ENCODE results near the gene ARMC9. TPM values are rescaled to one million over a fixed set of nuclear protein-coding genes. Genes with fewer than 3 reads are reported as not detected.
A peak's percentile ranks its signal among the peaks of the same experiment; 100 is the strongest.

The ARMC9 gene
- total RNA-seq, 4 donors from 2014 or later, result 16.8 to 47.6 (median 39.3) TPM

GRCh38 chr2:231272991-231273390 lies 74.6 kb downstream of the ARMC9 start:
- intact Hi-C loops (cut with DNase I; ENCODE audit: low total_unique reads), result no loop called here
- no peak for DNase-seq
- Histone ChIP-seq H3K27ac (peak overlapping the region; percentile 4 to 94), H3K4me3 (no peak overlapping the region), H3K9me3 (no peaks in the 10 kb centered on the region), H3K27me3 (no peaks in the 10 kb centered on the region), H3K36me3 (no peaks in the 10 kb centered on the region), H3K4me1 (no peaks in the 10 kb centered on the region)
- TF ChIP-seq CTCF (IDR thresholded peaks at IDR 0.05) (no peak), POLR2A (IDR thresholded peaks at IDR 0.05) (no peak)

GRCh38 chr2:231276987-231277386 lies 78.6 kb downstream of the ARMC9 start:
- Histone ChIP-seq H3K27ac (no peak overlapping the region), H3K4me1 (no peaks in the 10 kb centered on the region), H3K27me3 (no peaks in the 10 kb centered on the region), H3K9me3 (no peaks in the 10 kb centered on the region), H3K36me3 (no peaks in the 10 kb centered on the region), H3K4me3 (no peak overlapping the region)
- no peak for DNase-seq
- TF ChIP-seq CTCF (IDR thresholded peaks at IDR 0.05) (no peak), POLR2A (IDR thresholded peaks at IDR 0.05) (no peak)
- intact Hi-C loops (cut with DNase I; ENCODE audit: low total_unique reads), result no loop called here

- Histone ChIP-seq H3K36me3 (no peaks in the 10 kb centered on the region), H3K4me3 (no peak overlapping the region), H3K27ac (no peak overlapping the region), H3K27me3 (no peaks in the 10 kb centered on the region), H3K4me1 (no peaks in the 10 kb centered on the region), H3K9me3 (no peaks in the 10 kb centered on the region)
- intact Hi-C loops (cut with DNase I; ENCODE audit: low total_unique reads), result no loop called here
- no peak for DNase-seq
- TF ChIP-seq CTCF (IDR thresholded peaks at IDR 0.05) (no peak), POLR2A (IDR thresholded peaks at IDR 0.05) (no peak)
Measured at GRCh38 chr2:231277962-231278361, 79.5 kb downstream of the ARMC9 start.

GRCh38 chr2:231278868-231279267 lies 80.4 kb downstream of the ARMC9 start:
- Histone ChIP-seq H3K4me3 (no peak overlapping the region), H3K4me1 (no peaks in the 10 kb centered on the region), H3K36me3 (no peaks in the 10 kb centered on the region), H3K9me3 (no peaks in the 10 kb centered on the region), H3K27ac (no peak overlapping the region), H3K27me3 (no peaks in the 10 kb centered on the region)
- no peak for TF ChIP-seq POLR2A (IDR thresholded peaks at IDR 0.05)
- no peak for TF ChIP-seq CTCF (IDR thresholded peaks at IDR 0.05)
- intact Hi-C loops (cut with DNase I; ENCODE audit: low total_unique reads), result no loop called here
- DNase-seq, result no peak

- Histone ChIP-seq H3K4me1 (no peaks in the 10 kb centered on the region), H3K4me3 (no peak overlapping the region), H3K27ac (no peak overlapping the region), H3K36me3 (no peaks in the 10 kb centered on the region), H3K27me3 (no peaks in the 10 kb centered on the region), H3K9me3 (no peaks in the 10 kb centered on the region)
- intact Hi-C loops (cut with DNase I; ENCODE audit: low total_unique reads), result no loop called here
- no peak for TF ChIP-seq CTCF (IDR thresholded peaks at IDR 0.05)
- TF ChIP-seq POLR2A (IDR thresholded peaks at IDR 0.05), result no peak
- no peak for DNase-seq
Measured at GRCh38 chr2:231280846-231281245, 82.4 kb downstream of the ARMC9 start.

Measured in uterus (tissue), 4 donors.